ENCODE measurements around the gene ALDH3A2.

Gene ALDH3A2

DNA sequence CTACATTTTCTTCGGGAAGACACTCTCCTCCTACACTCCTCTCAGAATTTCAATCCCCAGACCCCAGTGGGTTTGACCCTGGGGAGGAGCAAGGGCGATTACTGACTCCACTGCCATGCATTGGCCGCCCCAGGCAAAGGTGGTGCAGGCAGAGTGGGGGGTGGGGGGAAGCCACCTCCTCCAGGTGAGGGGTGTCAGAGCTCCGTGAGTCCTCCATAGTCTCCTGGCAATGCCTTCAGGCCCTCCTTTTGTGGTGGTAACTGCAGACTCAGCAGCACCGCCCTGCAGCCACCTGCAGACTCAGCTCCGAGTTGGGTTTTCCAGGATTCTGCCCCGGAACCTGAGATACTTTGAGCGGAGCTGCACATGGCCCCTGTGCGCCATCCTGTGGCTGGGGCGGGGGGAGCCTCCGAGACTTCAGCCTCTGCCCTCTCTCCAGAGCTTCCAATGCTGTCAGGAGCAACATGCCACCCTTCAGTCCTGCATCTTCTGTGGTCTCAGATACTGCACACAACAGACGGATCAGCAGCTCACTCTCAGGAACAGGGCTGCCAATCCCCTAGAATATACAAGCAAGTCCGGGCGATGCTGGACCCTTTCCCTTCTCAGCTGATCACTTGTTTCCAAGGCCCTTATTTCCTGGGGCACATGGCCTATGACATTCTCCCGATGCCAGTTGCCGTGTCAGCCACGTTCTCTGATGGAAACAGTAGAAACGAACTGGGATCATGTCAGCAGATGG, 70.2 kb downstream of the ALDH3A2 start (continued):
- TF ChIP-seq, protein P1, sequence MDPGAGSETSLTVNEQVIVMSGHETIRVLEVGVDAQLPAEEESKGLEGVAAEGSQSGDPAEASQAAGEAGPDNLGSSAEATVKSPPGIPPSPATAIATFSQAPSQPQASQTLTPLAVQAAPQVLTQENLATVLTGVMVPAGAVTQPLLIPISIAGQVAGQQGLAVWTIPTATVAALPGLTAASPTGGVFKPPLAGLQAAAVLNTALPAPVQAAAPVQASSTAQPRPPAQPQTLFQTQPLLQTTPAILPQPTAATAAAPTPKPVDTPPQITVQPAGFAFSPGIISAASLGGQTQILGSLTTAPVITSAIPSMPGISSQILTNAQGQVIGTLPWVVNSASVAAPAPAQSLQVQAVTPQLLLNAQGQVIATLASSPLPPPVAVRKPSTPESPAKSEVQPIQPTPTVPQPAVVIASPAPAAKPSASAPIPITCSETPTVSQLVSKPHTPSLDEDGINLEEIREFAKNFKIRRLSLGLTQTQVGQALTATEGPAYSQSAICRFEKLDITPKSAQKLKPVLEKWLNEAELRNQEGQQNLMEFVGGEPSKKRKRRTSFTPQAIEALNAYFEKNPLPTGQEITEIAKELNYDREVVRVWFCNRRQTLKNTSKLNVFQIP (CRISPR knock-in tag; IDR thresholded peaks at IDR 0.05; ENCODE audit: borderline replicate concordance, low read depth) = no peak

- ATAC-seq = no peak
- TF ChIP-seq ZFP30 (CRISPR knock-in tag; IDR thresholded peaks at IDR 0.05) (no peak), RARB (CRISPR knock-in tag; IDR thresholded peaks at IDR 0.05) (no peak), CSDC2 (CRISPR knock-in tag; IDR thresholded peaks at IDR 0.05) (no peak), ARNTL (CRISPR knock-in tag; IDR thresholded peaks at IDR 0.05; ENCODE audit: borderline replicate concordance, low read depth) (no peak), ESRRG (CRISPR knock-in tag; IDR thresholded peaks at IDR 0.05) (no peak), ZFP3 (CRISPR knock-in tag; IDR thresholded peaks at IDR 0.05) (no peak), TOX (CRISPR knock-in tag; IDR thresholded peaks at IDR 0.05; ENCODE audit: borderline replicate concordance) (no peak), SNAI2 (CRISPR knock-in tag; IDR thresholded peaks at IDR 0.05) (no peak), OSR1 (CRISPR knock-in tag; IDR thresholded peaks at IDR 0.05) (no peak), ZNF8 (CRISPR knock-in tag; IDR thresholded peaks at IDR 0.05) (no peak), TCF4 (CRISPR knock-in tag; IDR thresholded peaks at IDR 0.05; ENCODE audit: borderline replicate concordance) (no peak), ZC3H10 (CRISPR knock-in tag; IDR thresholded peaks at IDR 0.05) (no peak), PPARA (CRISPR knock-in tag; IDR thresholded peaks at IDR 0.05; ENCODE audit: borderline replicate concordance) (no peak), ZNF565 (CRISPR knock-in tag; conservative IDR thresholded peaks at IDR 0.05; ENCODE audit: low read depth) (no peak)
- TF ChIP-seq, protein P2, sequence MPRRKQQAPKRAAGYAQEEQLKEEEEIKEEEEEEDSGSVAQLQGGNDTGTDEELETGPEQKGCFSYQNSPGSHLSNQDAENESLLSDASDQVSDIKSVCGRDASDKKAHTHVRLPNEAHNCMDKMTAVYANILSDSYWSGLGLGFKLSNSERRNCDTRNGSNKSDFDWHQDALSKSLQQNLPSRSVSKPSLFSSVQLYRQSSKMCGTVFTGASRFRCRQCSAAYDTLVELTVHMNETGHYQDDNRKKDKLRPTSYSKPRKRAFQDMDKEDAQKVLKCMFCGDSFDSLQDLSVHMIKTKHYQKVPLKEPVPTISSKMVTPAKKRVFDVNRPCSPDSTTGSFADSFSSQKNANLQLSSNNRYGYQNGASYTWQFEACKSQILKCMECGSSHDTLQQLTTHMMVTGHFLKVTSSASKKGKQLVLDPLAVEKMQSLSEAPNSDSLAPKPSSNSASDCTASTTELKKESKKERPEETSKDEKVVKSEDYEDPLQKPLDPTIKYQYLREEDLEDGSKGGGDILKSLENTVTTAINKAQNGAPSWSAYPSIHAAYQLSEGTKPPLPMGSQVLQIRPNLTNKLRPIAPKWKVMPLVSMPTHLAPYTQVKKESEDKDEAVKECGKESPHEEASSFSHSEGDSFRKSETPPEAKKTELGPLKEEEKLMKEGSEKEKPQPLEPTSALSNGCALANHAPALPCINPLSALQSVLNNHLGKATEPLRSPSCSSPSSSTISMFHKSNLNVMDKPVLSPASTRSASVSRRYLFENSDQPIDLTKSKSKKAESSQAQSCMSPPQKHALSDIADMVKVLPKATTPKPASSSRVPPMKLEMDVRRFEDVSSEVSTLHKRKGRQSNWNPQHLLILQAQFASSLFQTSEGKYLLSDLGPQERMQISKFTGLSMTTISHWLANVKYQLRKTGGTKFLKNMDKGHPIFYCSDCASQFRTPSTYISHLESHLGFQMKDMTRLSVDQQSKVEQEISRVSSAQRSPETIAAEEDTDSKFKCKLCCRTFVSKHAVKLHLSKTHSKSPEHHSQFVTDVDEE (CRISPR knock-in tag; IDR thresholded peaks at IDR 0.05) = no peak
- TF ChIP-seq, protein P1 (CRISPR knock-in tag; IDR thresholded peaks at IDR 0.05; ENCODE audit: borderline replicate concordance, low read depth) = no peak
These were observed 71.0 kb downstream of the ALDH3A2 start for GRCh38 chr17:19719355-19720209.

DNA sequence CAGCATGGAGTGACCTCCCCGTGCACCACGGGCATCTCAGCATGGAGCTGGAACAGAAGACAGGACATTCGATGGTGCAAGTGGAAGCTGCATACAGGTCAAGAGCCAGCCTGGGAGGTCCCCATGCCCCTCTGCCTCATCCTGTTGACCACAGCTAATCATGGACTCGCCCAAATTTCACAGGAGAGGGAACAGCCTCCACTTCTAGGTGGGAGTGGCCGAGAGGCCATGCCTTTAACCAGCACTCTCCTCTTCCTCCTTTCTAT, 71.6 kb downstream of the ALDH3A2 start:
- no peak for ATAC-seq
- TF ChIP-seq TOX (CRISPR knock-in tag; IDR thresholded peaks at IDR 0.05; ENCODE audit: borderline replicate concordance) = no peak
- no peak for TF ChIP-seq PPARA (CRISPR knock-in tag; IDR thresholded peaks at IDR 0.05; ENCODE audit: borderline replicate concordance)
- no peak for TF ChIP-seq ESRRG (CRISPR knock-in tag; IDR thresholded peaks at IDR 0.05)
- TF ChIP-seq TCF4 (CRISPR knock-in tag; IDR thresholded peaks at IDR 0.05; ENCODE audit: borderline replicate concordance) = no peak
- TF ChIP-seq SNAI2 (CRISPR knock-in tag; IDR thresholded peaks at IDR 0.05) = no peak
- no peak for TF ChIP-seq ARNTL (CRISPR knock-in tag; IDR thresholded peaks at IDR 0.05; ENCODE audit: borderline replicate concordance, low read depth)
- TF ChIP-seq ZNF565 (CRISPR knock-in tag; conservative IDR thresholded peaks at IDR 0.05; ENCODE audit: low read depth) = no peak
- TF ChIP-seq GLIS3 (CRISPR knock-in tag; IDR thresholded peaks at IDR 0.05) = no peak
- no peak for TF ChIP-seq ISL1 (CRISPR knock-in tag; IDR thresholded peaks at IDR 0.05)
- no peak for TF ChIP-seq ZNF8 (CRISPR knock-in tag; IDR thresholded peaks at IDR 0.05)
- TF ChIP-seq ZFP30 (CRISPR knock-in tag; IDR thresholded peaks at IDR 0.05) = no peak
- TF ChIP-seq ZFP3 (CRISPR knock-in tag; IDR thresholded peaks at IDR 0.05) = no peak
- TF ChIP-seq PATZ1 (CRISPR knock-in tag; IDR thresholded peaks at IDR 0.05; ENCODE audit: borderline replicate concordance) = no peak

Data from SK-N-SH treated with all-trans-retinoic acid at 6 μM for 48 hours (cell line).